GM10847 (cell line): ENCODE data around the gene PLEKHO1.
A peak's percentile ranks its signal among the peaks of the same experiment; 100 is the strongest.

Experiments used
- POLR2A ChIP-seq: IDR thresholded peaks from 2 replicates; pipeline ENCODE4 v1.6.1; 2011; ENCODE audit not compliant: insufficient read length; ENCODE audit errors: extremely low read depth

Gene PLEKHO1

DNA sequence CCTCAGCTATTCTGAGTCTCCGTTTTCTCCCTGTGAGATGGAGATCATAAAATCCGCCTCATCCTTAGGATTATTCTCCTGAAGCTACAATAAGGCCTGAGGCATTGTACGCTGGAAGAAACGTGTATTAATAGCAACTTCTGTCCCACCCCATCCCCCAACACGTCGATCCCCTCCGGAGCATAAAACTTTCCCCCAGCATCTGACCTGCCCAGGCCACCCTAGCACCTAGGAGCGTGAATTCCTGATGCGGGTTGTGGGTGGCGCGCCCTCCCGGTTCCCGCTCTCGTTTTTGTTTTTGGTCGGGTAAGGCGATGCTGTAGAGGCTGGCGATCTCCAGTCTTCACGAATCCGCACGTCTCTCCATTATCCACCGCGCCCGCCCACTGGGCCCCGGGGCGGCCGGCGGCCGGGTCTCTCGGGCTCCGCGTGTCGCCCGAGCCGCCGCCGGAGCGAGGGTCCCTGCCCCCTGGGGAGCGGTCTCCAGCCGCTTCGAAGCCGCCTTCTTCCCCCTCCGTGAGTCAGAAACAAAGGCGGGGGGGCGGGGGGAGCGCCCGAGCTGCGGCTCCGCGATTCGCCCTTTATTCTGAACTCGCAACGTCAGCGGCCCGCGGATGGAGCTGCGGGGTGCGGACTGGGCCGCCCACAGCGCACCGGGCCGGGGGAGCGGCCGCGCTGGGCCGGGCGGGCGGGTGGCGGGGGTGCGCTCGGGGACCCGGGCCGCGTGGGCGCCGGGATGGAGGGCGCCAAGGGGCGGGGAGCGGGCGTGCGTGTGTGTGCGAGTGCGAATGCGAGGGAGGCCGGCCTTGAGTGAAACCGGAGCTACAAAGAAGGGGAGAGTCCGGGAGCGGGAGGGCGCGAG is at the start of gene PLEKHO1:
Gene PLEKHO1 (plus strand): TSS at position 646 of the 862 bp plus-strand sequence. CDS start 342 bp downstream, outside the sequence.
- TF ChIP-seq POLR2A, result peak; percentile 62

DNA sequence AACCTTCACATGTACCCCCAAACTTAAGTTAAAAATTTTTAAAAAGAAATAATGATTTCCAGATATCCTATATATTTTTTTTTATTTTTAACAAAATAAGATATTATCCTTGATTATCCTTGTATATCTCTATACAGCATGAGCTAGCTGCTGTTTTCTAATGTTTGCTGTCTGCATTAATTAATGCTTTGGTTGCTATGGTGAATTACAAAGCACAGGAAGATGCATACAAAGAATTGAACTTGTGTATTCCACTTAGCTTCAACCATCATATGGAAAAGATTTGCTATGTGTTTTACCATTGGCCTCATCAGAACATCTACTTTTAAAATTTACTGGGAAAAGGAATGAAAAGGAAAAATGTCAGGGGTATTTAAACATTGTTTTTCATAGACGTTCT is 46.7 kb upstream of the PLEKHO1 start:
- no peak for TF ChIP-seq POLR2A

- no peak for TF ChIP-seq POLR2A
Observed at GRCh38 chr1:150106341-150106740, 43.4 kb upstream of the PLEKHO1 start.

- TF ChIP-seq POLR2A, result no peak
Observed at GRCh38 chr1:150109586-150109985, 40.1 kb upstream of the PLEKHO1 start.

DNA sequence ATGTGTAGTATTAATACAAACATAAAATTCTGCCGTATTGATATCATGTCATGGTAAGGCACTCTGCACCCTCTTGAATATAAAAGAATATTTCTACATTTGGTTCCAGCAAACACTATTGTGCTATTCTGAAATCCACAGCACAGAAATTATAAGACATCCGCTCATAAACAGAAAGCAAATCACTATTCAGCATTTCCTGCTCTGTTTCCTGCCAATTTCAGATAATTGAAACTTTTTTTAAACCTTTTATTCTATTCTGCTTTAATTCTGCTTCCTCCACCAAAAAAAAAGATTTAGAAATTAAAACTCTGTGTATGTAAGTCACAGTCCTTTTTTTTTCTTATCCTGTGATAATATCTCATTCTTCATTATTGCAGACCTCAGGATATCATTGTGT is 39.6 kb upstream of the PLEKHO1 start:
- TF ChIP-seq POLR2A, result no peak

- no peak for TF ChIP-seq POLR2A
Observed at GRCh38 chr1:150111670-150112069, 38.0 kb upstream of the PLEKHO1 start.

DNA sequence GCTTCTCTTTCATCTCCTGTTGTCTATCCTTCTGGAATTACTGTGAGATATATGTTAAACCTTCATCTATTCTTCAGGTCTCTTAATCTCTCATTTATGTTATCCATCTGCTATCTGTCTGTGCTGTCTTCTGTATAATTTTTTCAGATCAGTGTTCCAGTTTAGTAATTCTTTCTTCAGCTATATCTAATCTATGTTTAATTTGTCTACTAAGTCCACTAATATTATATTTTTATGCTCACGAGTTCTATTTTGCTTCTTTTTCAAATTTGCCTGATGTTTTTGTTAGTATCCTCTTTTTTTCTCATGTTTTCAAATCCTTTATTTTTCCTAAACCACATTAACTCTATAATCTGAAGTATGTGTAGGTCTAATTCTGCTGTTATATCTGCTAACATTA is 34.6 kb upstream of the PLEKHO1 start:
- TF ChIP-seq POLR2A, result no peak

- no peak for TF ChIP-seq POLR2A
Observed at GRCh38 chr1:150118716-150119115, 31.0 kb upstream of the PLEKHO1 start.

- TF ChIP-seq POLR2A, result no peak
Observed at GRCh38 chr1:150121236-150121862, 28.4 kb upstream of the PLEKHO1 start.

GRCh38 chr1:150126811-150127210 is 22.9 kb upstream of the PLEKHO1 start:
- TF ChIP-seq POLR2A, result no peak

- no peak for TF ChIP-seq POLR2A
Observed at GRCh38 chr1:150127464-150127863, 22.3 kb upstream of the PLEKHO1 start.

- no peak for TF ChIP-seq POLR2A
Observed at GRCh38 chr1:150127868-150128267, 21.8 kb upstream of the PLEKHO1 start.

GRCh38 chr1:150132372-150132771 is 17.3 kb upstream of the PLEKHO1 start:
- no peak for TF ChIP-seq POLR2A

- no peak for TF ChIP-seq POLR2A
Observed at GRCh38 chr1:150134537-150134936, 15.2 kb upstream of the PLEKHO1 start.

DNA sequence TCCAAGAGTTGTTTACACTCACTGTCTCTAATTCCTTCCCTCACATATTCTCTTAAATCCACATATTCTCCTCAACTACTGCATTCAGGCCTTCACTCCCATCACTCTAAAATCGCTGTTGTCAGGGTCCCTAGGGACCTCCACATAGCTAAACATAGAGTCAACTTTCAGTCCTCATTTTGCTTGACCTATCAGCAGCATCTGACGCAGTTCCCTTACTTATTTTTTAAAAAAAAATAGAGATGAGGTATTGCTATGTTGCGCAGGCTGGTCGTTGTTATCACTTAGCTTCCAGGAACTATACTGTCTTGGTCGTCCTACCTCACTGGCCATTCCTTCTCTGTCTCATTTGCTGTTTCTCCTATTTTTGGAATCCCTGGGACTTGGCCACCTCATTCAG is 11.7 kb upstream of the PLEKHO1 start:
- TF ChIP-seq POLR2A, result no peak

GRCh38 chr1:150141452-150141851 is 8.3 kb upstream of the PLEKHO1 start:
- no peak for TF ChIP-seq POLR2A
